Measurements from ENCODE around the gene KIF7.
"Not testable (repeated sequence)": the region's sequence is repeated elsewhere in the genome, so short reads cannot be mapped to it uniquely, and the experiment has no call there.

KIF7 gene

GRCh38 chr15:89654847-89655805, at the start of gene KIF7:
KIF7 (minus strand) TSS chr15:89655467; CDS start chr15:89652930, 2,537 bp downstream.
- DNase-seq (ENCODE audit: low read depth in 4 of 4, low spot score in 1 of 4) = peak in 1 of 4 experiments; percentile 7

- no peak for DNase-seq (ENCODE audit: low read depth in 4 of 4, low spot score in 1 of 4)
Measured at GRCh38 chr15:89704411-89704810, 49.1 kb upstream of the KIF7 start.

GRCh38 chr15:89695198-89695597, 39.9 kb upstream of the KIF7 start:
- DNase-seq (ENCODE audit: low read depth in 4 of 4, low spot score in 1 of 4) = no peak

- no peak for DNase-seq (ENCODE audit: low read depth in 4 of 4, low spot score in 1 of 4)
Measured at GRCh38 chr15:89693696-89694095, 38.4 kb upstream of the KIF7 start.

GRCh38 chr15:89693091-89693490, 37.8 kb upstream of the KIF7 start:
- no peak for DNase-seq (ENCODE audit: low read depth in 4 of 4, low spot score in 1 of 4)

- DNase-seq (ENCODE audit: low read depth in 4 of 4, low spot score in 1 of 4) = peak; percentile 50 to 72 (median 62)
Measured at GRCh38 chr15:89690276-89691218, 35.3 kb upstream of the KIF7 start, which contains the start of the genes PEX11A and WDR93. PEX11A (minus strand) TSS chr15:89690754; CDS start chr15:89690632, 122 bp downstream. WDR93 (plus strand) TSS chr15:89690811; CDS start chr15:89701747, 10,936 bp downstream.

GRCh38 chr15:89689930-89690275, 34.6 kb upstream of the KIF7 start:
- not testable (repeated sequence) for DNase-seq (ENCODE audit: low read depth in 4 of 4, low spot score in 1 of 4)

GRCh38 chr15:89686522-89686921, 31.3 kb upstream of the KIF7 start:
- DNase-seq (ENCODE audit: low read depth in 4 of 4, low spot score in 1 of 4) = no peak

- DNase-seq (ENCODE audit: low read depth in 4 of 4, low spot score in 1 of 4) = no peak
Measured at GRCh38 chr15:89685995-89686394, 30.7 kb upstream of the KIF7 start.

- no peak for DNase-seq (ENCODE audit: low read depth in 4 of 4, low spot score in 1 of 4)
Measured at GRCh38 chr15:89681146-89681545, 25.9 kb upstream of the KIF7 start.

GRCh38 chr15:89680282-89680873, 25.1 kb upstream of the KIF7 start:
- DNase-seq (ENCODE audit: low read depth in 4 of 4, low spot score in 1 of 4) = no peak

GRCh38 chr15:89679212-89679611, 23.9 kb upstream of the KIF7 start, which contains the start of gene PLIN1:
PLIN1 (minus strand) TSS chr15:89679367; CDS start chr15:89677489, 1,878 bp downstream.
- DNase-seq (ENCODE audit: low read depth in 4 of 4, low spot score in 1 of 4) = no peak

GRCh38 chr15:89677381-89677780, 22.1 kb upstream of the KIF7 start:
- no peak for DNase-seq (ENCODE audit: low read depth in 4 of 4, low spot score in 1 of 4)

GRCh38 chr15:89675606-89676005, 20.3 kb upstream of the KIF7 start:
- no peak for DNase-seq (ENCODE audit: low read depth in 4 of 4, low spot score in 1 of 4)

GRCh38 chr15:89674526-89674925, 19.3 kb upstream of the KIF7 start:
- DNase-seq (ENCODE audit: low read depth in 4 of 4, low spot score in 1 of 4) = no peak

- peak in 1 of 4 experiments; percentile 14 for DNase-seq (ENCODE audit: low read depth in 4 of 4, low spot score in 1 of 4)
Measured at GRCh38 chr15:89673165-89673512, 17.9 kb upstream of the KIF7 start.

GRCh38 chr15:89672221-89673164, 17.2 kb upstream of the KIF7 start:
- DNase-seq (ENCODE audit: low read depth in 4 of 4, low spot score in 1 of 4) = no peak

- no peak for DNase-seq (ENCODE audit: low read depth in 4 of 4, low spot score in 1 of 4)
Measured at GRCh38 chr15:89671687-89672086, 16.4 kb upstream of the KIF7 start.

GRCh38 chr15:89670971-89671560, 15.8 kb upstream of the KIF7 start:
- DNase-seq (ENCODE audit: low read depth in 4 of 4, low spot score in 1 of 4) = no peak

GRCh38 chr15:89669941-89670340, 14.7 kb upstream of the KIF7 start:
- no peak for DNase-seq (ENCODE audit: low read depth in 4 of 4, low spot score in 1 of 4)

Measured in stimulated activated CD4-positive, alpha-beta T cell treated with anti-CD3 and anti-CD28 coated beads, Interleukin-1b, Interleukin-23, amount 100 ng/mL, for 24 hours (primary cell).